K562 (cell line): ENCODE results near the gene SNX12. TPM values are rescaled to one million over a fixed set of nuclear protein-coding genes. Genes with fewer than 3 reads are reported as not detected.

ENCODE experiments used
- ARHGAP35 ChIP-seq: fragments of 450-650 bp; IDR thresholded peaks from 2 replicates; pipeline ENCODE4 v1.6.1; 2018; ENCODE audit not compliant: partially characterized antibody
- CBFB ChIP-seq: sonication (generic); formaldehyde crosslinking; IDR thresholded peaks from 2 replicates; pipeline ENCODE4 v1.4.0; 2020; ENCODE audit warnings: mild to moderate bottlenecking, missing genetic modification reagents
- ETV5 ChIP-seq: sonication (generic); formaldehyde crosslinking; IDR thresholded peaks from 2 replicates; pipeline ENCODE4 v1.4.0; 2020; ENCODE audit warnings: low read depth, mild to moderate bottlenecking, missing genetic modification reagents
- HNRNPH1 ChIP-seq: fragments of 200-400 bp; formaldehyde crosslinking; optimal IDR thresholded peaks from 2 replicates; pipeline ENCODE3; 2017; ENCODE audit warnings: low read depth, mild to moderate bottlenecking, low read length, moderate library complexity
- KAT7 ChIP-seq: sonication (generic); formaldehyde crosslinking; IDR thresholded peaks from 2 replicates; pipeline ENCODE4 v1.8.0; 2022; ENCODE audit warnings: missing genetic modification reagents, mild to moderate bottlenecking, borderline replicate concordance
- MAFF ChIP-seq: IDR thresholded peaks from 2 replicates; pipeline ENCODE4 v1.6.1; 2012; ENCODE audit warnings: low read length, improper control_type of control experiment
- NEUROD1 ChIP-seq: fragments of 150-350 bp; IDR thresholded peaks from 2 replicates; pipeline ENCODE4 v1.6.1; 2014; ENCODE audit warnings: borderline replicate concordance, low read length, low read depth; ENCODE audit not compliant: partially characterized antibody
- NFRKB ChIP-seq: fragments of 450-650 bp; IDR thresholded peaks from 2 replicates; pipeline ENCODE4 v1.6.1; 2016; ENCODE audit warnings: low read depth
- POLR2AphosphoS5 ChIP-seq: IDR thresholded peaks from 2 replicates; pipeline ENCODE4 v1.6.1; 2011; ENCODE audit warnings: mild to moderate bottlenecking, low read depth, low read length, moderate library complexity; ENCODE audit not compliant: control insufficient read depth, insufficient read depth
- PURB ChIP-seq: sonication (generic); formaldehyde crosslinking; IDR thresholded peaks from 2 replicates; pipeline ENCODE4 v1.9.0; 2021; ENCODE audit warnings: low read depth, mild to moderate bottlenecking, missing genetic modification reagents
- RCOR1 ChIP-seq, 2 experiments: IDR thresholded peaks; 2 replicates each; pipeline ENCODE4 v1.6.1; 2012; ENCODE audit warnings: low read depth in 2 of 2, low read length in 2 of 2, borderline replicate concordance in 1 of 2, improper control_type of control experiment in 1 of 2
- SMAD4 ChIP-seq: fragments of 250-450 bp; sonication (Bioruptor Pico); conservative IDR thresholded peaks from 2 replicates; pipeline ENCODE4 v1.8.0; 2021; ENCODE audit warnings: inconsistent platforms, mild to moderate bottlenecking, moderate library complexity
- SMARCB1 ChIP-seq: IDR thresholded peaks from 2 replicates; pipeline ENCODE4 v1.6.1; 2011; ENCODE audit warnings: improper control_type of control experiment, low read depth; ENCODE audit not compliant: insufficient read length
- SRSF1 ChIP-seq: fragments of 200-400 bp; formaldehyde crosslinking; IDR thresholded peaks from 2 replicates; pipeline ENCODE4 v1.6.1; 2017; ENCODE audit warnings: mild to moderate bottlenecking, low read depth, low read length, moderate library complexity
- TARDBP ChIP-seq: fragments of 450-650 bp; IDR thresholded peaks from 2 replicates; pipeline ENCODE4 v1.6.1; 2016
- TRIM28 ChIP-seq: fragments of 450-650 bp; IDR thresholded peaks from 2 replicates; pipeline ENCODE4 v1.6.1; 2017
- TSC22D4 ChIP-seq: fragments of 450-650 bp; IDR thresholded peaks from 2 replicates; pipeline ENCODE4 v1.6.1; 2016; ENCODE audit warnings: missing genetic modification characterization, missing biosample characterization, control low read depth
- WHSC1 ChIP-seq: IDR thresholded peaks from one replicate; pipeline ENCODE4 v1.6.1; 2012; ENCODE audit warnings: low read length, control low read depth, inconsistent platforms
- ZFX ChIP-seq: sonication (generic); formaldehyde crosslinking; IDR thresholded peaks from 2 replicates; pipeline ENCODE4 v1.8.0; 2022; ENCODE audit warnings: mild to moderate bottlenecking, missing genetic modification reagents, moderate library complexity
- ZNF224 ChIP-seq: sonication (generic); formaldehyde crosslinking; IDR thresholded peaks from 2 replicates; pipeline ENCODE4 v1.8.0; 2022; ENCODE audit warnings: mild to moderate bottlenecking, missing genetic modification reagents
- ZNF3 ChIP-seq: fragments of 250-450 bp; sonication (Bioruptor Pico); IDR thresholded peaks from 2 replicates; pipeline ENCODE4 v1.5.0; 2021; ENCODE audit warnings: mild to moderate bottlenecking, moderate library complexity
- ZNF644 ChIP-seq: fragments of 200-800 bp; sonication (Bioruptor generic); IDR thresholded peaks from 2 replicates; pipeline ENCODE4 v1.6.1; 2016; ENCODE audit warnings: low read depth, missing genetic modification characterization, missing compliant biosample characterization
- ZNF699 ChIP-seq: fragments of 250-450 bp; sonication (Bioruptor Pico); IDR thresholded peaks from 2 replicates; pipeline ENCODE4 v1.8.0; 2021; ENCODE audit warnings: mild to moderate bottlenecking, moderate library complexity; ENCODE audit not compliant: insufficient replicate concordance
- polyA plus RNA-seq, 8 experiments: library from polyadenylated mRNA; depleted of rRNA in 4 of 8; stranded (reverse) in 5 of 8; unstranded in 3 of 8; fragments of >200 nt; fragmentation: Nextera tagmentation in 2 of 8; fragmentation: Illumina TruSeq in 1 of 8; extraction: Ambion mirVana in 2 of 8; extraction: Trizol in 1 of 8; gene quantifications; 2 replicates each; pipeline versions ENCODE4 v1.2.1 to v1.2.3, GENCODE V29; 2011 to 2014; ENCODE audit warnings: inconsistent platforms in 1 of 8, missing spikeins in 1 of 8
- total RNA-seq, 7 experiments: library from RNA; depleted of rRNA in 6 of 7; stranded (reverse); fragments of >200 nt in 6 of 7; fragmentation: Illumina TruSeq in 2 of 7; extraction: Trizol in 2 of 7; gene quantifications; 2 replicates each; pipeline versions ENCODE4 v1.2.1 to v1.2.3, GENCODE V29; 2011 to 2021; ENCODE audit warnings: low replicate concordance in 1 of 7
- TF ChIP-seq, protein P1 (sequence below): fragments of 450-650 bp; IDR thresholded peaks from 2 replicates; pipeline ENCODE4 v1.6.1; 2016; ENCODE audit warnings: borderline replicate concordance
- TF ChIP-seq, protein P2 (sequence below): fragments of 250-450 bp; sonication (Bioruptor Pico); IDR thresholded peaks from 2 replicates; pipeline ENCODE4 v1.8.0; 2021; ENCODE audit warnings: moderate library complexity, mild to moderate bottlenecking, inconsistent platforms
- TF ChIP-seq, protein P3 (sequence below), 2 experiments: IDR thresholded peaks; 2 replicates each; pipeline ENCODE4 v1.6.1; 2011; ENCODE audit warnings: borderline replicate concordance in 1 of 2, control low read depth in 1 of 2, low read depth in 1 of 2, low read length in 1 of 2, mild to moderate bottlenecking in 1 of 2, mixed read lengths in 1 of 2, moderate library complexity in 1 of 2; ENCODE audit not compliant: insufficient read depth in 1 of 2, insufficient read length in 1 of 2, poor library complexity in 1 of 2, severe bottlenecking in 1 of 2; ENCODE audit errors: extremely low read depth in 1 of 2

SNX12 gene
- total and polyA plus RNA-seq, 9 of the 15 experiments (the other 6 are each of a cell fraction or from before 2014, with no cell fraction given) = 12.7 to 50.3 (median 37.1) TPM

DNA sequence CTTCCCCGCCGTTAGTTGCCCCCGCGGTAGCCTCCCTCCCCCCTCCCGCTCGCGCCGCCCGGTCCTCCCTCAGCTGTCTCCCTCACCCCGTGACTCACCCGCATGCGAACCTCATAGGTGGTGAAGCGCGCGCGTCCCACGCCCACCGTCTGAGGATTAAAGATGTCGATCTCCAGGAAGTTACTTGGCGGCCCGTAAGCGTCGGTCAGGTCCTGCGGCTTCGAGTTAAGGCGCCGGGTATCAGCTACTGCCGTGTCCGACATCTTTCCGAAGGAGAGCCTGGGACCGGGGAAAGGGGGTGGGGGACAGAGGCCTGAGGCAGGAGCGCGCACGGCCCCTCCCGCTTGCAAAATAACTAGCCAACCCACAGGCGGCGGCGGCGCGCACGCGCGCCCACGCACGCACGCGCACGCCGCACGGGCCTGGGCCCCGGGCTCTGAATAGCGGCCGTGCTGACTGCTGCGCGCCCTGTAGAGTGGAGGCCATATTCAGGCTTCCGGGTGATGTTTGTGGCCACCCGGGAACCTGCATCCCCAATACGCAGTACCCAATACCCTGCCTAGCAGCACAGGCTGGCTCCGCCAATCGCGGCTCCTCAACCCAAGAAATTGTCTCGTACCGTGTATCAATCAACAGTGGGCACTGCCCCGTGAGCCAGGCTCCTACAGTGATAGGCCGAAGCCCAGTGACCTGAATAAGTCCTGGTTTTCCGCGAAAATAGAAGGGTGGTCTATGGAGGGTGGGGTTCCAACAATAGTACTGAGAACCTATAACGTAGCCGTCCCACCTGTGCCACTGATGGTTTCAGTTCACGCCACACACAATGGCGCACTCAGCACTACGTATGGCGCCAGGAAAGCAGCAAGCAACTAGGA, at the start of gene SNX12 (continued):
- TF ChIP-seq SRSF1 = no peak
- no peak for TF ChIP-seq WHSC1
- TF ChIP-seq ZNF644 (tag) = peak; percentile 95
- no peak for TF ChIP-seq HNRNPH1
- TF ChIP-seq TRIM28 = no peak
- peak; percentile 22; the same call in 1 of the 2 replicates for TF ChIP-seq ZFX (CRISPR knock-in tag)
- peak in 1 of 2 experiments; percentile 33; a peak in 1 of 4 replicates for TF ChIP-seq RCOR1 (IDR thresholded peaks at IDR 0.05; ENCODE audit: borderline replicate concordance in 1 of 2, low read depth in 2 of 2, low read length in 2 of 2)
- TF ChIP-seq KAT7 (CRISPR knock-in tag) = no peak
- no peak for TF ChIP-seq SMARCB1
- TF ChIP-seq ZNF3 (CRISPR knock-in tag) = no peak
- no peak for TF ChIP-seq TSC22D4 (tag)
- peak; percentile 95 for TF ChIP-seq SMAD4 (CRISPR knock-in tag)
- no peak for TF ChIP-seq ARHGAP35
- TF ChIP-seq ZNF224 (CRISPR knock-in tag) = no peak
- TF ChIP-seq POLR2AphosphoS5 = no peak; the same call in 1 of the 2 replicates
- 0 out of 2 replicates have a peak, but pooled peaks have one; percentile 21 for TF ChIP-seq CBFB (CRISPR knock-in tag)
- TF ChIP-seq, protein P1, sequence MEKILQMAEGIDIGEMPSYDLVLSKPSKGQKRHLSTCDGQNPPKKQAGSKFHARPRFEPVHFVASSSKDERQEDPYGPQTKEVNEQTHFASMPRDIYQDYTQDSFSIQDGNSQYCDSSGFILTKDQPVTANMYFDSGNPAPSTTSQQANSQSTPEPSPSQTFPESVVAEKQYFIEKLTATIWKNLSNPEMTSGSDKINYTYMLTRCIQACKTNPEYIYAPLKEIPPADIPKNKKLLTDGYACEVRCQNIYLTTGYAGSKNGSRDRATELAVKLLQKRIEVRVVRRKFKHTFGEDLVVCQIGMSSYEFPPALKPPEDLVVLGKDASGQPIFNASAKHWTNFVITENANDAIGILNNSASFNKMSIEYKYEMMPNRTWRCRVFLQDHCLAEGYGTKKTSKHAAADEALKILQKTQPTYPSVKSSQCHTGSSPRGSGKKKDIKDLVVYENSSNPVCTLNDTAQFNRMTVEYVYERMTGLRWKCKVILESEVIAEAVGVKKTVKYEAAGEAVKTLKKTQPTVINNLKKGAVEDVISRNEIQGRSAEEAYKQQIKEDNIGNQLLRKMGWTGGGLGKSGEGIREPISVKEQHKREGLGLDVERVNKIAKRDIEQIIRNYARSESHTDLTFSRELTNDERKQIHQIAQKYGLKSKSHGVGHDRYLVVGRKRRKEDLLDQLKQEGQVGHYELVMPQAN = no peak; the same call in 1 of the 2 replicates
- TF ChIP-seq TARDBP = peak; percentile 91
- TF ChIP-seq ETV5 (CRISPR knock-in tag) = peak; percentile 49; the same call in 1 of the 2 replicates
- TF ChIP-seq ZNF699 (CRISPR knock-in tag) = no peak
- TF ChIP-seq MAFF = no peak
- TF ChIP-seq PURB (CRISPR knock-in tag) = no peak
- TF ChIP-seq NFRKB = 0 out of 2 replicates have a peak, but pooled peaks have one; percentile 31
- TF ChIP-seq, protein P2, sequence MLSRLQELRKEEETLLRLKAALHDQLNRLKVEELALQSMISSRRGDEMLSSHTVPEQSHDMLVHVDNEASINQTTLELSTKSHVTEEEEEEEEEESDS (CRISPR knock-in tag) = no peak
- peak; percentile 27 for TF ChIP-seq NEUROD1
- TF ChIP-seq, protein P3, sequence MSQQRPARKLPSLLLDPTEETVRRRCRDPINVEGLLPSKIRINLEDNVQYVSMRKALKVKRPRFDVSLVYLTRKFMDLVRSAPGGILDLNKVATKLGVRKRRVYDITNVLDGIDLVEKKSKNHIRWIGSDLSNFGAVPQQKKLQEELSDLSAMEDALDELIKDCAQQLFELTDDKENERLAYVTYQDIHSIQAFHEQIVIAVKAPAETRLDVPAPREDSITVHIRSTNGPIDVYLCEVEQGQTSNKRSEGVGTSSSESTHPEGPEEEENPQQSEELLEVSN (IDR thresholded peaks at IDR 0.05; ENCODE audit: borderline replicate concordance in 1 of 2, extremely low read depth in 1 of 2, insufficient read depth in 1 of 2, insufficient read length in 1 of 2, low read depth in 1 of 2, low read length in 1 of 2, poor library complexity in 1 of 2, severe bottlenecking in 1 of 2) = peak; percentile 19 to 46
